ENCODE measurements around the gene KIAA0930. TPM values are rescaled to one million over a fixed set of nuclear protein-coding genes. Genes with fewer than 3 reads are reported as not detected.

KIAA0930 gene
- total RNA-seq, 2 experiments from 2014 or later = 35.1 to 38.6 TPM

DNA sequence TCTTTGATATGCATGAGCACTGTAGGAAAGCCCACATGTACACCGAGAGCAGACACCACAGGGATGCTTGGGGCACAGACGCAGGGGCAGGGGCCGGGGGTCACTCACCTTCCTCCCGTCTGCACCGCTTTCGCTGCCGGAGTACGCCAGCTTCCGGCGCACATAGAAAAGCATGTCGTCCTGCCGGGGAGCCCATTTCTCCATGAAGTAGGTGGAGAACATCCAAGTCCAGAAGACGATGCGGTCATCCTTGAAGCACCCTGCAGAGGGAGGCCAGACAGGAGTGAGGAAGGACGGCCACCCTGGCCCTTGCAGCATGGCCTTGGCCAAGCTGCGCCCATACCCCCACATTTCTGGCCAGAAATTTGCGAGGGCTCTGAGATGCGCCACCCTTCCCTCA is 28.8 kb downstream of the KIAA0930 start:
- no peaks in the 10 kb centered on the region for H3K36me3 Mint-ChIP-seq
- no peak for ATAC-seq

DNA sequence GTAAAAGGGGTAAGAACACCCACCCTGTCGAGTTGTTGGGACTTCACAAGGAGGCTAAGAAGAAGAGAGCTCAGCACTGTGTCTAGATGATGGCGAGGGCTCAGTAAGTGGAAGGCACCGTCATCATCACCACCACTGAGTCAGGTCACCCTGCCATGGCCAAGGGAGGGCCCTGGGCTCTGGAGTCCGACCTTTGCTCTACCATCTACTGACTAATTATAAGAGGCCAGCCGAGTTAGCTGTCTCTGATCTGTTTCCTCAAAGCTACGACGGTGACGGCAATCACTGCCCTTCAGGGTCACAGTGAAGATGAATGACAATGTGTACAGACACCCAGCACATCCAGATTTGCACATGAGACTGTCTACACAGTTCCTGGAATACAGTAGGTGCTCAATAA is 29.3 kb downstream of the KIAA0930 start:
- H3K27me3 Mint-ChIP-seq = no peaks in the 10 kb centered on the region

More for the DNA sequence above, 28.8 kb downstream of the KIAA0930 start:
- H3K4me1 Mint-ChIP-seq = peaks cover 7% of the 10 kb centered on the region
- H3K27me3 Mint-ChIP-seq = no peaks in the 10 kb centered on the region
- no peak overlapping the region for H3K27ac Mint-ChIP-seq
- CTCF ChIA-PET = no interaction called here
- DNase-seq = no peak
- H3K4me3 Mint-ChIP-seq = no peak overlapping the region
- no peaks in the 10 kb centered on the region for H3K9me3 Mint-ChIP-seq (ENCODE audit: low read depth)

DNA sequence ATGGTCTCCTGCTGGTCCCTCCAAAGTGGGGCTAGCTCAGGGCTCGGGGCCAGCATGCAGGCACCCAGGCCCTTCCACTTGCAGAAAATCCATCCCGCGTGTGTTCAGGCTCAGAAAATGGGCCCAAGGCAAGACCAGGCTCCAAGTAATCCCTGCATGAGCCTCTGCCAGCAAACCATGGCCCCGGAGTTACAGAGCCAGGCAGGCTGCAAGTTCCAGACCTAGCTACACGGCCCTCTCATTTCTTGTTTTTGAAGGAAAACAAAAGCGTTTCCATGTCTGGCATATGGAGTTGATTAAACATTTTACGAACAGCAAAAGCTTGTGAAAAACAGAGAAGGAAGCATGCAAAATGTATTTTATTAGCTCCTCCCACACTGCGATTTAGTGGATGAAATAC is 29.7 kb downstream of the KIAA0930 start:
- Mint-ChIP-seq H3K27ac (no peak overlapping the region), H3K27me3 (no peaks in the 10 kb centered on the region), H3K36me3 (no peaks in the 10 kb centered on the region), H3K4me3 (no peak overlapping the region), H3K4me1 (peaks cover 7% of the 10 kb centered on the region), H3K9me3 (ENCODE audit: low read depth) (no peaks in the 10 kb centered on the region)
- CTCF ChIA-PET = interaction anchor here (3.8 kb wide), 1 partner anchor 24 kb away, joined by 15 read pairs; no protein-coding TSS in a partner anchor
- ATAC-seq (no peak), DNase-seq (no peak)

More for the DNA sequence above, 29.3 kb downstream of the KIAA0930 start:
- Mint-ChIP-seq H3K4me1 (peaks cover 7% of the 10 kb centered on the region), H3K9me3 (ENCODE audit: low read depth) (no peaks in the 10 kb centered on the region), H3K36me3 (no peaks in the 10 kb centered on the region), H3K27ac (no peak overlapping the region), H3K4me3 (no peak overlapping the region)
- CTCF ChIA-PET = interaction anchor here (3.8 kb wide), 1 partner anchor 23 kb away, joined by 15 read pairs; no protein-coding TSS in a partner anchor
- no peak for ATAC-seq
- no peak for DNase-seq

GRCh38 chr22:45210577-45210976 is 30.1 kb downstream of the KIAA0930 start:
- CTCF ChIA-PET = interaction anchor here (1.4 to 3.8 kb wide), 3 partner anchors 13 to 29 kb away, joined by 3 to 15 read pairs (median 3); no protein-coding TSS in a partner anchor
- no peak for DNase-seq
- Mint-ChIP-seq H3K27me3 (no peaks in the 10 kb centered on the region), H3K4me3 (no peak overlapping the region), H3K36me3 (no peaks in the 10 kb centered on the region), H3K27ac (no peak overlapping the region), H3K4me1 (peaks cover 7% of the 10 kb centered on the region), H3K9me3 (ENCODE audit: low read depth) (no peaks in the 10 kb centered on the region)
- ATAC-seq = no peak

DNA sequence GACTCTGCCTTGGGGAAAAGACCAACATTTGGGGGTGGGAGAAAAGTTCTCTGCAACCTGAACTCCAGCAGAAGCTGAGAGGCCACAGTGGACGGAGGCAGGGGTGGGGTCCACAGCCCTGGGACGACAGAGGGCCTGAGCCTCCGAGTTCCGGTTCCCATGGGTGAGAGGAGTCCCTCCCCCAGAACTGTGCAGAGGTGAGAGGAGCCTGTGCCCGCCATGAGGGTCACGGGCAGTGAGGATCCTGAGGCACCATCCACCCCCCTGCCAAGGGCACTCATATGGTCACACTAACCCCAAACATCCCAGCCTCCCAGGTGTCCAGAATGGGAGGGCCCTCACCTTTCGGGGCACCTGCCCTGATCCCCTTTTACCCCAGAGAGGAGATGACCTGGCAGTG is 30.5 kb downstream of the KIAA0930 start:
- no peaks in the 10 kb centered on the region for H3K36me3 Mint-ChIP-seq

DNA sequence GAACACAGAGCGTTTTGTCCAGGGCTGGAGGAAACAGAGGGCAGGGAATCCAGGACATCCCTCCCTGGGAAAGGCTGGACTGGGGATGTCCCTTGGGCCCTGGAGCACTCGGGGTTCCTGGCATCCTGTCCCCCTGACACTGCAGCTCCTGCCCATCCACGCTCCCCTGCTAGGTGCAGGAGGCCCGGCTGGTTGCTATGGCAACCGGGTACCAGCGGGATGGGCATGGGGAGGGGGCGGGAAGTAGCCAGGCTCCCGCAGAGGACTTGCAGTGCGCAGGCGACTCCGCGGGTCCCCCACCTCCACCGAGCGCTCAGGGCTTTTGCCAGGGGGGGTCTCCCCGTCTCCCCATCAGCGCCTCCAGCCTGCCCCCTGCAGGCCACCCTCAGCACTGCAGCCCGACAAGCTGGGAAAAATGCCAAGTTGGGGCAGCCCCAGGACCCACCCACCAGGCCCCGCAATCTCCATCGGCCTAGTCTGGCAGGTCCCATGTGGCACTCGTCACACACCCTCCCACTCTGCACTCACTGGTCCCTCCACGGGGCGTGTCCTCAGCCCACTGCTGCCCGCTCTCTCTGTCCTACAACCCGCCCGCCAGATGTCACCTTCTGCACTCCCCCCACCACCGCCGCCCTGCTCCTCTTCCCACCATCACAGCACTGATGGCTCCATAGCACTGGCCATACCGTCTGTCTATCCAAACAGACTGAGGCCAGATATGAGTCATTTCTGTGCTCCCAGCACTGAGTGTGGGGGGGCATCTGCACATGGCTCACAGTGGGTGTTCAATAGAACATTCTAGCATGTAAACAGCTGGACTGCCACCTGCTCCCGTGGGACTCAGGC is 31.5 kb downstream of the KIAA0930 start:
- peak; percentile 23 for ATAC-seq
- Mint-ChIP-seq H3K36me3 (no peaks in the 10 kb centered on the region), H3K4me3 (no peak overlapping the region), H3K9me3 (ENCODE audit: low read depth) (no peaks in the 10 kb centered on the region), H3K27ac (no peak overlapping the region), H3K4me1 (peaks cover 7% of the 10 kb centered on the region), H3K27me3 (no peaks in the 10 kb centered on the region)
- CTCF ChIA-PET = interaction anchor here (0.6 to 3.8 kb wide), 14 partner anchors 9 to 114 kb away, joined by 3 to 15 read pairs (median 3); no protein-coding TSS in a partner anchor
- DNase-seq = no peak

More for the DNA sequence above, 30.5 kb downstream of the KIAA0930 start:
- H3K27me3 Mint-ChIP-seq = no peaks in the 10 kb centered on the region
- no peak overlapping the region for H3K4me3 Mint-ChIP-seq
- no peak for ATAC-seq
- DNase-seq = no peak
- H3K27ac Mint-ChIP-seq = no peak overlapping the region
- H3K4me1 Mint-ChIP-seq = peaks cover 7% of the 10 kb centered on the region
- no peaks in the 10 kb centered on the region for H3K9me3 Mint-ChIP-seq (ENCODE audit: low read depth)
- CTCF ChIA-PET = interaction anchor here (1.0 to 3.8 kb wide), 5 partner anchors 13 to 101 kb away, joined by 3 to 15 read pairs (median 3); no protein-coding TSS in a partner anchor

DNA sequence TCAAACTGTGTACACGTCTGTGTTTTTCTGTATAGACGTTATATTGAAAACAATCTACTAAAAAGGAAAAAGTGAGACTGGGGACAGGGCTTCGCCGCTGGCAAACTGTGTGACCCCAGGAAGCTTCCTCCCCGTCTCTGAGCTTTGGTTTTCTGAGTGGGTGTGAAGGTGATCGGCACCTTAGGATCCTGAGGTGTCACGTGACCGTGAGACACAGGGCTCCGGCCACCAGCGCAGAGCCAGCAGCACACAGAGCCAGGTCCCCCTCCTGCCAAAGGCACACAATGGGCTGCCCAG is 32.0 kb downstream of the KIAA0930 start:
- Mint-ChIP-seq H3K36me3 (no peaks in the 10 kb centered on the region), H3K27ac (no peak overlapping the region), H3K27me3 (no peaks in the 10 kb centered on the region), H3K4me1 (peaks cover 7% of the 10 kb centered on the region), H3K9me3 (ENCODE audit: low read depth) (no peaks in the 10 kb centered on the region), H3K4me3 (no peak overlapping the region)
- ATAC-seq (no peak), DNase-seq (no peak)
- CTCF ChIA-PET = interaction anchor here (0.8 to 3.8 kb wide), 11 partner anchors 10 to 420 kb away, joined by 3 to 15 read pairs (median 3); no protein-coding TSS in a partner anchor

GRCh38 chr22:45207981-45208664 is 32.6 kb downstream of the KIAA0930 start:
- CTCF ChIA-PET = interaction anchor here (0.8 to 3.8 kb wide), 8 partner anchors 10 to 419 kb away, joined by 3 to 15 read pairs (median 3); no protein-coding TSS in a partner anchor
- Mint-ChIP-seq H3K4me3 (no peak overlapping the region), H3K9me3 (ENCODE audit: low read depth) (no peaks in the 10 kb centered on the region), H3K4me1 (peaks cover 5% of the 10 kb centered on the region), H3K36me3 (no peaks in the 10 kb centered on the region), H3K27ac (no peak overlapping the region), H3K27me3 (no peaks in the 10 kb centered on the region)
- DNase-seq (no peak), ATAC-seq (no peak)

DNA sequence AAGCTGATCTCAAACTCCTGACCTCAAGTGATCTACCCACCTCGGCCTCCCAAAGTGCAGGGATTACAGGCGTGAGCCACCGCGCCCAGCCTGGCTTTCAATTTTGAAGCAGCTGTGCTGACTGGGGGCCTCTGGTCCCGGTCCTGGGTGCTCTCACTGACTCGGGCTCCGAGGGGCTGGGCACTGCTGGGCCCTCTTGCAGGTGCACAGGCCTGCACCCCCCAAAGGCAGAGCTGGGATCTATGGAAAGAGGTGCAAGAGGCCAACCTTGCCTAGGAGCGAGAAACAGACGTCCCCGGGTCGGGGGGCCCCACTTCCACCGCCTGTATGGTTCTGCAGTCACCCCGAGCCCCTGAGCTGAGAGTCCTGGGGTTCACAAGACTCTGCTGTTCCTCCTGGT is 33.2 kb downstream of the KIAA0930 start:
- CTCF ChIA-PET = interaction anchor here (1.2 to 1.3 kb wide), 2 partner anchors 386 to 419 kb away, joined by 3 read pairs; no protein-coding TSS in a partner anchor

GRCh38 chr22:45206233-45206632 is 34.5 kb downstream of the KIAA0930 start:
- no peaks in the 10 kb centered on the region for H3K36me3 Mint-ChIP-seq
- H3K4me1 Mint-ChIP-seq = peaks cover 5% of the 10 kb centered on the region

More for the DNA sequence above, 33.2 kb downstream of the KIAA0930 start:
- no peaks in the 10 kb centered on the region for H3K9me3 Mint-ChIP-seq (ENCODE audit: low read depth)
- H3K4me3 Mint-ChIP-seq = no peak overlapping the region
- no peaks in the 10 kb centered on the region for H3K27me3 Mint-ChIP-seq
- H3K4me1 Mint-ChIP-seq = peaks cover 5% of the 10 kb centered on the region
- H3K27ac Mint-ChIP-seq = no peak overlapping the region
- no peaks in the 10 kb centered on the region for H3K36me3 Mint-ChIP-seq
- DNase-seq = no peak
- no peak for ATAC-seq

GRCh38 chr22:45205276-45205925 is 35.3 kb downstream of the KIAA0930 start:
- Mint-ChIP-seq H3K9me3 (ENCODE audit: low read depth) (no peaks in the 10 kb centered on the region), H3K4me1 (peaks cover 5% of the 10 kb centered on the region), H3K27me3 (no peaks in the 10 kb centered on the region), H3K4me3 (no peak overlapping the region), H3K27ac (no peak overlapping the region), H3K36me3 (peaks cover 1% of the 10 kb centered on the region)
- no peak for ATAC-seq
- no peak for DNase-seq
- CTCF ChIA-PET = no interaction called here

More at GRCh38 chr22:45206233-45206632, 34.5 kb downstream of the KIAA0930 start:
- ATAC-seq (no peak), DNase-seq (no peak)
- CTCF ChIA-PET = no interaction called here
- Mint-ChIP-seq H3K27ac (no peak overlapping the region), H3K4me3 (no peak overlapping the region), H3K9me3 (ENCODE audit: low read depth) (no peaks in the 10 kb centered on the region), H3K27me3 (no peaks in the 10 kb centered on the region)

GRCh38 chr22:45204819-45205218 is 35.9 kb downstream of the KIAA0930 start:
- Mint-ChIP-seq H3K27me3 (no peaks in the 10 kb centered on the region), H3K9me3 (ENCODE audit: low read depth) (no peaks in the 10 kb centered on the region), H3K4me1 (peaks cover 4% of the 10 kb centered on the region), H3K4me3 (no peak overlapping the region), H3K27ac (no peak overlapping the region), H3K36me3 (peaks cover 1% of the 10 kb centered on the region)
- DNase-seq = no peak
- CTCF ChIA-PET = no interaction called here
- no peak for ATAC-seq

GRCh38 chr22:45204241-45204640 is 36.5 kb downstream of the KIAA0930 start:
- no peaks in the 10 kb centered on the region for H3K4me1 Mint-ChIP-seq
- CTCF ChIA-PET = no interaction called here
- no peak for DNase-seq
- no peak overlapping the region for H3K4me3 Mint-ChIP-seq
- ATAC-seq = no peak
- no peak overlapping the region for H3K27ac Mint-ChIP-seq
- H3K9me3 Mint-ChIP-seq (ENCODE audit: low read depth) = no peaks in the 10 kb centered on the region
- H3K27me3 Mint-ChIP-seq = no peaks in the 10 kb centered on the region
- peaks cover 1% of the 10 kb centered on the region for H3K36me3 Mint-ChIP-seq

All from activated CD8-positive, alpha-beta memory T cell treated with anti-CD3 and anti-CD28 coated beads, Interleukin-2, amount 10 ng/mL, durations not matched to agents 7 days and 5 days (primary cell).